NCI-H2029 treated with DMSO at 0.1 percent for 48 hours (cell line): ENCODE results near the gene MEIS1.
A peak's percentile ranks its signal among the peaks of the same experiment; 100 is the strongest.
"Not testable (repeated sequence)": the region's sequence is repeated elsewhere in the genome, so short reads cannot be mapped to it uniquely, and the experiment has no call there.

Experiments used
- DNase-seq: peaks from one replicate; lab custom pipeline; 2025; lab: John Stamatoyannopoulos, UW

MEIS1 gene

DNA sequence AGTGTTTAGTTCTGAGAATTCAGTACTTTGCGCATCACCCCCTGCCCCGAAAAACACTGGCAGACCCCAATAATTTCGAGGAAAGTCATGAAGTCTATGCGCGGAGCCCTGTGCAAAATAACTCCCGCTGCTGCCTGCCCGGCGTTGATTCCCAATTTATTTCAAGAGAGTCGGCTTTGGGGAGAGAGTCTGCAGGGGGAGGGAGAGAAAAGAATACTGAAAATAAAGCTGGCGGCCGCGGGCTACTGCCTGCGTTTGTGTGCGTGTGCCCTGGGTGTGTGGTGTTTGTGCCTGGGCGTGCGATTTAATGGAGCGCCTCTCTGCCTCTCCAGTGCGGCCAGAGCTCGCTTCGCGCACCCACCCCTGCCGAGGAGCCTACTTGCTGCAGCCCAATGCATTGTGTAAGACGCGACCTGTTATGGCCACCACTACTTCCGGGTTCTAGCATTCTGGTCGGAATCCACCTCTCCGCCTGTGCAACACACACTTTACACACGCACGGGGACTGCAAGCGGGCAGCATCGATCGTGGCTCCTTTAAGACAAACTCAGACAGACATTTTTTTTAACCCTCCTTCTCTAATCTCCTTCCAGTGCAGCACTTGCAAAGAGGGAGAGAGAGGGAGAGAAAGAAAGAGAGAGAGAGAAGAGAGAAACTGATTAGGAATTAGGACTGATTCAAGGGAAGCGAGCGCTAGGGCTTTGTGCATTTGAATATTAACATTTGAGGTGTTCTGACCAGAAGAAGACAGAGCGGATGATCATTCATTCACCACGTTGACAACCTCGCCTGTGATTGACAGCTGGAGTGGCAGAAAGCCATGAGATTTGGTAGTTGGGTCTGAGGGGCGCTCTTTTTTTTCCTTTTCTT, at the start of gene MEIS1:
TSS of gene MEIS1 (plus strand) at position 447 of the 870 bp plus-strand sequence. CDS start 732 bp downstream, outside the sequence.
- peak; percentile 83 for DNase-seq

GRCh38 chr2:66387016-66387753, 47.7 kb upstream of the MEIS1 start:
- no peak for DNase-seq

- no peak for DNase-seq
Measured at GRCh38 chr2:66389651-66390131, 45.2 kb upstream of the MEIS1 start.

DNA sequence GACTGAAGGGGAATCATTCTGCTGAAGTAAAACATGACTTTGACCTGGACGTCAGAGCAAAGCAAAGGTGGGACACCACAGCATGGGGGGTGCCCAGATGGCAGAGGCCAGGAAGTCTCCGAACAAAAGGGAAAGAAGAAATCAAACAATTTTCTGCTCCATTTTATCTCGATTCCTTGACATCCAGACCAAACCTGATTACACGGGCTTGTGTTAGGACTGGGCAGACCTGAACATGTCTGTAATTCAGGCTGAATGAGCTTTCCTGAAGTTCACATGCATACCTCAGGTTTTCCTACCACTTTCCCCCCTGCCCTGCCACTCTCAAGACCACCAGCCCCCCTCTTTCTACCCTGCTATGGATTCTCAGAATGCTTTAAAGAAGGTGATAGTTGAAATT, 44.8 kb upstream of the MEIS1 start:
- DNase-seq: no peak

DNA sequence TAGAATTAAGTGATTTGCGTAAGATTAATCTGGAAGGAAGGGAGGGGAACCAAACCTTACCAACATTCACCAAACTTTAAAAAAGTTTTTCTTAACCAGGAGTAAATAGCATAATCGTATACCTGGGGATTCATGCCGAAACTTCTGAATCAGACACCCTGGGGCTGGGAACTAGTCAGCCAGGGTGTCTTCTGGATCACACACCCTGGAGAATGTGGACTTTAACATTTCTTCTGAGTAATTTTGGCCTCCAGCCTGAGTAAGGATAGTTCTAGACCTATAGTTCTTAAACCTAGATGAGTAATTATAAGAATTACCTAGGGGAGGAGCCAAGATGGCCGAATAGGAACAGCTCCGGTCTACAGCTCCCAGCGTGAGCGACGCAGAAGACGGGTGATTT, 44.1 kb upstream of the MEIS1 start:
- DNase-seq: no peak

GRCh38 chr2:66391240-66391639, 43.7 kb upstream of the MEIS1 start:
- not testable (repeated sequence) for DNase-seq

DNA sequence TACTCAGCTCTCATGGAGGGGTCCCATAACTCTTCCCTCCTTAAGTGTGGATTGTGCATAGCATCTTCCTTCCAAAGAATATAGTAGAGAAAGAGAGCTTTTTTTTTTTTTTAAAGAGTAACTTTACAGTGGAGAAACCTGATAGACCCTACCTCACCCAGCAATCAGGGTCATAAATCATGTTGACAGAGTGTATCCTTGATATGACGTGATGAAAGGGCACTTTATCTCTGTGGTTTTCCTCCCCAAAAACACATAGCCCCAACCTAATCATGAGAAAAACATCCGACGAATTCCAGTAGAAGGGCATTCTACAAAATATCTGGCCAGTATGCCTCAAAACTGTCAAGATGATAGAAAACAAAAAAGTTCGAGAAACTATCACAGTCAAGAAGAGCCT, 29.5 kb upstream of the MEIS1 start:
- DNase-seq: no peak

DNA sequence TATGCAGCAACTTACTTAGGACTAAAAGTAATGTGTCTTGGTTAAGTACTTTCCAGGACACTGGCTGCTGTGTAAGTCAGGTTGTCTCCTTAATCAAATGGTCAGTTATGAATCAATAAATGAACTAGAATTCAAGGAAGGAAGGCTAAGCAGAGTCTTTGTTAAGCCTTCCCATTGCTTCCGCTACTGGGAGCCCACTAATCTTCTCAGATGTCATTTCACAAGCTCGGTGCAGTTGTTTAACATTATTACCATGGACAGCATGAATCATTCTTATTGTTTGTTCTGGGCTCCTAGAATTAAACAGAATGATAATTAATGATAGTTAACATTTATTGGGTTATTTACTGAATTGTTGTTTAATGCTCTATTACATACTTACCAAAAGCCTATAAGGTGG, 26.0 kb upstream of the MEIS1 start:
- no peak for DNase-seq

- DNase-seq: no peak
Measured at GRCh38 chr2:66412874-66413273, 22.1 kb upstream of the MEIS1 start.

DNA sequence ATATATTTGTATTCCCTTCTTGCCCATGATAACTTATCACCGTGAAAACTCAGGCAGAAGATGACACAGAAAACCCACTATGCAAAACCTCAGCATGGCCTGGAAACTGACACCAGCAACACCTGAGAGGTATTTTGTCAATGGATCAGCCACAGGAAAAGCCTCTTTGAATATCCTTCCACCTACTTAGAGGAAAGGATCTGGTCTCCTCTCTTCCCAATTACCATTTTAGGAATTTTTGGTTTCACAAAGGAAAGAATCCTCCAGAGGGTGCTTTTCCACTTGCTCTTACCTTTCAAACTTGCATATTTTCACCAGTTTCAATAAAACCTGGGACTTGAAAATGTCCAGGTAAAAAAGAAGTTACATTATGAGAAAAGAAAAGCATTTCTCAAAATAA, 20.0 kb upstream of the MEIS1 start:
- no peak for DNase-seq

DNA sequence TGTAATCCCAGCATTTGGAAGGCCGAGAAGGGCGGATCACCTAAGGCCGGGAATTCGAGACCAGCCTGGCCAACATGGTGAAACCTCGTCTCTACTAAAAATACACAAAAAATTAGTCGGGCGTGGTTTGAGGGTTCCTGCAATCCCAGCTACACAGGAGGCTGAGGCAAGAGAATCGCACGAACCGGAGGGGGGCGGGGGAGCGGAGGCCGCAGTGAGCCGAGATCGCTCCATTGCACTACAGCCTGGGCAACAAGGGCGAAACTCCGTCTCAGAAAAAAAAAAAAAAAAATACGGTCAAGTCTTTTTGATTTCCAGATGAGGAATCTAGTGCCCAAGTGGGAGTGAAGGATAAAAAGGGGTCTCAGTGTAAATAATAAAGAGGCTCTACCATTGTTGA, 16.5 kb upstream of the MEIS1 start:
- no peak for DNase-seq

DNA sequence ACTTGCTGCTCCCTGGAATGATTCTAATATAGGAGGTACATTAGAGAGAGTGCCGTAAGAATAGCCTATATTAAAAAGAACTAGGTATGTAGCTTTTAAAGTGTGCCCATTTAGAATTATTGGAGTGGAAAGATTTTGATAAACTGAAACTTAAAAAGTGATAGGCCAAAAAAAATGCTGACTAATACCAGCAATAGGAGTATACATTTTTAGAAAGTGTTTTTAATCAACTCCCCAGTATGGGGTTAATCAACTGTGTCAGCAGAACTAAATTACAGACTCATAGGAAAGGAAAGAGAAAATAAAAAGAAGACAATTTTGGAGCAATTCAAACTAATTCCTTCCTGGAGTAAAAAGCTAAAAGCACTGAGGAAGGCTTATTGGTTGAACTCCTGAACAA, 13.3 kb upstream of the MEIS1 start:
- DNase-seq: no peak

GRCh38 chr2:66423391-66424124, 11.4 kb upstream of the MEIS1 start:
- no peak for DNase-seq

DNA sequence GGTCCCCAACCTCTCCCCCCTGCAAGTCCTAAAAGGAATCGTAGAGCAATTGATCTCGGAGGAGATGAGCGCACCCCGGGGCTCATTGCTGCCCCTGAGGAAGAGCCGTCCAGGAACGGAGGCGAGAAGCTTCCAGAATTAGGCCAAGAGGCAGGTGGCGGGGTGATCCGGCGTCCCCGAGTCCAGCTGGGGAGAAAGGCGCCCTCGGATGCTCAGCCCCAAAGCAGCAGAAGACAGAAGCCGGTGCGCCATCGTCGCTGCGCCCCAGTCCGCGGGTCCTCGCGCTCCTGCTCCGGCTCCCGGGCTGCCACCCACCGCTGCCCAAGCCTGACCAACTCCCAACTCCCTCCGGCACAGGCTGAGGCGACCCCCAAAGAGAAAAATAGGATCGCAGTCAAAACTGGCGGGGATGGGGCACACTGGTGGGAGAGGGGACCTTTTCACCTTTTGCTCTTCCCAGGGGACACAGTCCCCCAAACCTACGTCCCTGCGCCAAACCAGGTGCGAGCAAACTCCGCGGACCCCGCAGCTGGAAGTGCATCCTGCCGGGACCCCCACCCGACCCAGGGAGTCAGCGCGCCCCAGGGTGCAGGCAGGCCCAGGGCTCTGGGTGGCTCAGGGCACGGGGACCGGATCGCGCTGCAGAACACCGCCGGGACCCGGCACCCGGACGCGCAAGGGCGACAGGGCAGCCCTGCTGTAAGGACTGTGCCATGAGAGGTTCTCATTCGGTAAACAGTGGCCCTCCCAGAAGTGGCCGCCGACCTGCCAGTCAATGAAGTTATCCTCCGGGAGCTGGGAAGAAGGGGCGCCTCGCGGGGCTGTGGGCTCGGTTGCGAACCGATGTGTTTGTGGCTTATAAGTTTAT, 8.4 kb upstream of the MEIS1 start:
- no peak for DNase-seq

DNA sequence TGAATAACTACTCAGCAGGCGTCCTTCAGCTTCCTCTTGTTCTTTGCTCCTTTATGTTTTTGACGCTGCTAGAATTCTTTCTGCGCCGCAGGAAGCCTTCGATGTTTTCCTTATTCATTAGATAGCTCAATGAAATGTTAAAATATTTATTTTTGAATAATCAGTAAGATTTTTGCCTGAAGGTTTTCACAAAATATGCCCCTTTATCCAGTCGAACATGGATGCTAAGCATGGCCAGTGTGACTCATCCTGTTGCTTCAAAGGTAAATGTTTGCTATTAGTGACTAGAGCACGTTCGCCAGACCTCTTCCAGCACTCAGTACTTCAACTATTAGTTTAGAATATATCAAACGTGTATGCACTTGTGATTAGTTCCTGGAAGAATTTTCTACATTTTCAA, 7.6 kb upstream of the MEIS1 start:
- DNase-seq: no peak

GRCh38 chr2:66428986-66429612, 5.8 kb upstream of the MEIS1 start:
- peak; percentile 27 for DNase-seq

DNA sequence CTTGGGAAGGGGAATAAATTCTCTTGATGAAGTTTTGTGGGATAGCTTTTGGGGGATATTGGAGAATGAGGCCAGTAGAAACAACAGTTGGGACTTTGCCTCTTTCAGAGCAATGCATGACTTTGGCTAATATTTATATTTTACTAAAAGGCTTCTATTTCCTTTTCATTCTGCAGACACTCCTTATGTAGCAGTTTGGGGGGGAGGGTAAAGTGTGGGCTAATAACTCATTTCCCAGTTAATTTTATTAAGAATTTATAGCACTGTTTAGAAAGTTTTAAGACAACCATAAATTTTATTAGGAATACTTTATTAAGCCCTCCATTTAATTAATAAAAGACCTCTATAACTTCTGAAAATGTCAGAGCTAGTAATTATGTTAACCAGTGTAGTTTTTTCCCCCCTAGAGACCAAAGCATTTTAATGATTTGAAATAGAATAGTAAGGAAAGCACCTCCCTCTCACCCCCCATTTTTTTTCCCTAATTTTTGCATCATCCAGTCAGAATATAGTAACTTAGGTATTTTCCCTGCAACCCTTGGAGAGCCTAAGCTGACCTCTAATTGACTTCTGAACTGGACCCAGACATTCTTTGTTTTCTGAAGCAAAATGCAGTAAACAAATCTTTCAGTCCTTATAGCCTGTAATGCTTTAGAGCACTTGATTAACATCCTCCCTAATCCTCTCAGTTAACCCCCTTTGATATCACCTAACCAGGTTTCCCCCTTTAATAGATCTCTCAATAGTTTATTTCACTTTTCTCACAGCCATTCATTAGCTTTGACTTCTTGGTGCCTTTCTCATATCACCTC, 5.0 kb upstream of the MEIS1 start:
- no peak for DNase-seq

DNA sequence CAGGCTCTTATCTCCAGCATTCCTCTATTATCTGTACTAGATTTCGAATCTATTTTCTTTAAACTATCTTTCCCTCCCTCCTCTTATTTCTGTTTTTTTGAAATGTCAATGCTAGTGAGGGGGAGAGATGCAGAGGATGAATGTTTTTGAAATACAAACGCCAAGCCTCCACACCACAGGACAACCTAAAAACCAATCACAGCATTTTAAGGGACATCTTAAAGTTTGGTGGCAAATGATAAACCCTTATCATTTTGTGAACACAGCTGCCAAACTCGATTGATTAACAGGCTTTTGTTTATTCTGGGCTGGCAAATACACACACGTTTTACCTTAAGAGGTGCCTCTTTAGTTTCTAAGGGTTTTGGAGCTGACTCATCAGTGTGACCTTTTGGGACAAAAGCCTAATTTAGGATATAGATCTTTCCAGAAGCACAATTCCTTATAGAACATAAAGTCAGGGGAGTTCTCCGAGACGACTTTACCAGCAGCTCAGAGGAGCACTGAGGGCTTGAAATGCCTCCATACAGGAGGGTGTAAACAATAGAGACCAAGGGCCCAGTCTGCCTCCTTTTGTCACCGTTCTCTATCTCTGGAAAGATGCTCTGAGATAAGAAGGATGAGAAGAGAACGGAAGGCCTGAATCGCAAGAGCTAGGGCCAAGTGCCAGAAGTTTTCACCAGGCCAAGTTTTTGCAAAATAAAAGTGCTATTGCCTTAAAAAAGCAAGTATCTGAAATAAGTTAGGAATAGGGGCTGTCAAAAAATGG, 4.2 kb upstream of the MEIS1 start:
- DNase-seq: no peak

- no peak for DNase-seq
Measured at GRCh38 chr2:66431274-66431642, 3.7 kb upstream of the MEIS1 start.
